Thyroid gland (tissue), 4 donors: ENCODE results near the gene CLRN2. TPM values are rescaled to one million over a fixed set of nuclear protein-coding genes. Genes with fewer than 3 reads are reported as not detected.
"Not testable (repeated sequence)": the region's sequence is repeated elsewhere in the genome, so short reads cannot be mapped to it uniquely, and the experiment has no call there.

Source experiments
- DNase-seq, 2 donors: peaks; one replicate each; pipeline ENCODE4 v3.0.0-alpha.2; 2019
- H3K27ac ChIP-seq, 3 donors: fragments of 200-600 bp; sonication (generic); 1 replicate in 2 of 3; 2 replicates in 1 of 3; pipeline ENCODE4 v1.5.1; 2016 to 2019; ENCODE audit warnings: mild to moderate bottlenecking in 1 of 3, moderate library complexity in 1 of 3
- H3K27me3 ChIP-seq: fragments of 200-600 bp; sonication (generic); one replicate; pipeline ENCODE4 v1.5.1; 2019
- H3K36me3 ChIP-seq, 2 donors: fragments of 200-600 bp; sonication (generic); one replicate each; pipeline ENCODE4 v1.5.1; 2016 to 2019
- H3K4me1 ChIP-seq, 2 donors: fragments of 200-600 bp; sonication (generic); one replicate each; pipeline ENCODE4 v1.5.1; 2017 to 2019
- H3K4me3 ChIP-seq, 3 donors: fragments of 200-600 bp; sonication (generic); replicated peaks in 1 of 3; 1 replicate in 2 of 3; 2 replicates in 1 of 3; pipeline ENCODE4 v1.5.1; 2016; ENCODE audit warnings: mild to moderate bottlenecking in 1 of 3
- H3K9me3 ChIP-seq: fragments of 200-600 bp; sonication (generic); one replicate; pipeline ENCODE4 v1.5.1; 2017
- POLR2A ChIP-seq, 2 donors: fragments of 450-650 bp; IDR thresholded peaks; one replicate each; pipeline ENCODE4 v1.6.1; 2017; ENCODE audit warnings: antibody characterized with exemption in 2 of 2, mild to moderate bottlenecking in 2 of 2, moderate library complexity in 1 of 2
- WGBS, 2 donors: methylation state at CpG; one replicate each; pipeline ENCODE4 v1.1.5; 2017; 5-methylcytosine and 5-hydroxymethylcytosine counted together
- intact Hi-C: fragments of 100-400 bp; cut with DNase I; formaldehyde crosslinking; loops from one replicate; pipeline ENCODE4 v1.15.1; 2023
- total RNA-seq, 4 donors: library from RNA; depleted of rRNA; stranded (reverse); fragments of >200 nt; gene quantifications; one replicate each; pipeline ENCODE4 v1.2.3, GENCODE V29; 2016
- TF ChIP-seq, protein P1 (sequence below), 6 experiments: fragments of 200-600 bp in 3 of 6; fragments of 450-650 bp in 3 of 6; sonication (generic) in 3 of 6; IDR thresholded peaks; one replicate each; pipeline ENCODE4 v1.5.1; 2016 to 2019; ENCODE audit warnings: antibody characterized with exemption in 6 of 6, mild to moderate bottlenecking in 2 of 6, inconsistent platforms in 1 of 6, moderate library complexity in 1 of 6

Gene CLRN2
- total RNA-seq, 4 donors from 2014 or later, result not detected

DNA sequence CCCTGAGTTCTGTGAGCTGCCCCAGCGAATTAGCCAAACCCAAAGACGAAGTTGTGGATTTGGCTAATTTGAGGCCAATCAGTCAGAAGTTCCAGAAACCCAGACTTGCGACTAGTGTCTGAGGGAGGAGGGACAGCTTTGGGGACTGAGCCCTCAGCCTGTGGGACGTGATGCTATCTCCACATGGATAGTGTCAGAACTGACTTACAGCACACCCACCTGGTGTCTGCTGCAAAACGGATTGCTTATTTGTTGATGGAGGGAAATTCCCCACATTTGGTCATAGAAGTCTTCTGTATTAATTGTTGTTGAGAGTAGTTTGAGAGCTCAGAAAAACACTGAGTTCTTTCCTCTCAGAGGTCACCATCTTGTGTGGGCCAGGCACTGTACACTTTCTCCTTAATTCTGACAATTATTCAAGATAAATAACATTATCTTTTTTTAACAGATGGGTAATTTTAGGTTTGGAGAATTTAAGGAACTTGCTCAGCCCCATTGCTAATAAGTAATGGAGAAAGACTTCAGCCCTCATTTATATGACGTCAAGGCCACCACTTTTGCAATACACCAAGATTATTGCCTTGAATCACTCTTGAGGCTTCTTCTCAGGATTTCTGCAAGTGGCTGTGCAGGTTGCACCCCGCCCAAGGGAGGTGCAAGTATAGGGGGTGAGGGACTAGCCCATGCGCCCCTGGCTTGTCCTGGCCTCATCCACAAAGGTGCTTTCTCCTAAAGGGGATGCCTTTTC is 16.7 kb downstream of the CLRN2 start:
- Histone ChIP-seq H3K4me3 (no peak overlapping the region), H3K27me3 (no peaks in the 10 kb centered on the region), H3K36me3 (no peaks in the 10 kb centered on the region), H3K27ac (no peak overlapping the region), H3K4me1 (no peaks in the 10 kb centered on the region), H3K9me3 (no peaks in the 10 kb centered on the region)
- intact Hi-C loops, result no loop called here
- no peak for TF ChIP-seq POLR2A (IDR thresholded peaks at IDR 0.05)
- TF ChIP-seq, protein P1, sequence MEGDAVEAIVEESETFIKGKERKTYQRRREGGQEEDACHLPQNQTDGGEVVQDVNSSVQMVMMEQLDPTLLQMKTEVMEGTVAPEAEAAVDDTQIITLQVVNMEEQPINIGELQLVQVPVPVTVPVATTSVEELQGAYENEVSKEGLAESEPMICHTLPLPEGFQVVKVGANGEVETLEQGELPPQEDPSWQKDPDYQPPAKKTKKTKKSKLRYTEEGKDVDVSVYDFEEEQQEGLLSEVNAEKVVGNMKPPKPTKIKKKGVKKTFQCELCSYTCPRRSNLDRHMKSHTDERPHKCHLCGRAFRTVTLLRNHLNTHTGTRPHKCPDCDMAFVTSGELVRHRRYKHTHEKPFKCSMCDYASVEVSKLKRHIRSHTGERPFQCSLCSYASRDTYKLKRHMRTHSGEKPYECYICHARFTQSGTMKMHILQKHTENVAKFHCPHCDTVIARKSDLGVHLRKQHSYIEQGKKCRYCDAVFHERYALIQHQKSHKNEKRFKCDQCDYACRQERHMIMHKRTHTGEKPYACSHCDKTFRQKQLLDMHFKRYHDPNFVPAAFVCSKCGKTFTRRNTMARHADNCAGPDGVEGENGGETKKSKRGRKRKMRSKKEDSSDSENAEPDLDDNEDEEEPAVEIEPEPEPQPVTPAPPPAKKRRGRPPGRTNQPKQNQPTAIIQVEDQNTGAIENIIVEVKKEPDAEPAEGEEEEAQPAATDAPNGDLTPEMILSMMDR (IDR thresholded peaks at IDR 0.05), result no peak
- 77 to 82% methylated on average over 8 of the region's 8 CpGs for WGBS, 2 donors
- DNase-seq, result no peak

DNA sequence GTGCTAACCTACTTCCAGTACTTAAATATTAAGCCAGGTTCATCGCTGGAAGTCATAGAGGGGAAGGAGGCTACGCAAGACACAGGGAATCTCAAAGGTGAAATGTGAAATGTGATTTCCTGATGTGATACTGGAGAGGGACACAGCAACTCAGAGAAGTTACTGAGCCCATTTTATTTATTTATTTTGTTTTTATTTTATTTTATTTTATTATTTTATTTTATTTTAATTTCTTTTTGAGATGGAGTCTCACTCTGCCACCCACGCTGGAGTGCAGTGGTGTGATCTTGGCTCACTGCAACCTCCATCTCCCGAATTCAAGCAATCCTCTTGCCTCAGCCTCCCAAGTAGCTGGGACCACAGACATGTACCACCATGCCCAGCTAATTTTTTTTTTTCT is 19.7 kb downstream of the CLRN2 start:
- Histone ChIP-seq H3K9me3 (no peaks in the 10 kb centered on the region), H3K27ac (no peak overlapping the region), H3K36me3 (no peaks in the 10 kb centered on the region), H3K4me3 (no peak overlapping the region), H3K27me3 (no peaks in the 10 kb centered on the region), H3K4me1 (no peaks in the 10 kb centered on the region)
- 92 to 97% methylated on average over 4 of the region's 4 CpGs for WGBS, 2 donors
- intact Hi-C loops, result no loop called here
- DNase-seq, result no peak
- TF ChIP-seq, protein P1 (IDR thresholded peaks at IDR 0.05), result no peak
- no peak for TF ChIP-seq POLR2A (IDR thresholded peaks at IDR 0.05)

DNA sequence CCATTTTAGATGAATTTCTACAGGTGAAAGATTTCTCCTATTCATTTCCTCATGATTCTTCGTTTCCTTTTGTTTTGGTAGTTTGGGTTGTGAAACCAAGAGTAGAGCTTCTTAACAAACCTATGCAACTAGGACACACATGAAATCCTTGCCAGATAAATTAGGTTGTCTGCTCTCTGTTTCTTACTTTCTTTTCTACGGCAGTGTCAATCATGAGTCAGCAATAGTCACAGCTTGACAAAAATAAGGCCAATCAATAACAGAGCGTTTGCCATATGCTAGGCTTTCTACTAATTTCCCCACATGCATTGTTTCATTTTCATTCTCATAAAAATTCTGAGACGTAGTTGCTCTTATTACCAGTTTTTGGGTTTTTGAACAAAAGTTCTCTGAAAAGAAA is 20.3 kb downstream of the CLRN2 start:
- intact Hi-C loops, result no loop called here

DNA sequence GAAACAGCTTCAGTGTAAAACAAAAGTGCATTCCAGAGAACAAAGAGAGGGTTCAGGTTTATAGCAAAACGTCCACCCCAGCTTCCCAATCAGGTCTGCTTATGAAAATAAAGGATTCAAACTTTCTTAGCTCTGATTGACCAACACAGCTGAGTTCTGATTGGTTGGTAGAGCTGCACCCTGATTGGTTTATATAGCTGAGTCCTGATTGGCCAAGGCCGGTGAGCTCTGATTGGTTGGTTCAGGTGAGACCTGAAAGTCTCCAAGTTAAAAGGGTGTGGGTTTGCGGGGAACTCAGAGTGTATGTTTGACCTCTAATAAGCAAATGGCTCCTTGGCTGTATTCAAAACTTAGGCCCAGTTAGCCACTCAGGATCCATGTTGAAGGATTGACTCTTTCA is 20.9 kb downstream of the CLRN2 start:
- no peaks in the 10 kb centered on the region for H3K36me3 ChIP-seq
- H3K27me3 ChIP-seq, result no peaks in the 10 kb centered on the region
- no peaks in the 10 kb centered on the region for H3K9me3 ChIP-seq
- H3K4me1 ChIP-seq, result no peaks in the 10 kb centered on the region
- 81% methylated on average over 3 of the region's 3 CpGs for WGBS, 2 donors
- no peak for DNase-seq
- H3K27ac ChIP-seq, result no peak overlapping the region
- no peak overlapping the region for H3K4me3 ChIP-seq
- TF ChIP-seq, protein P1 (IDR thresholded peaks at IDR 0.05), result no peak
- TF ChIP-seq POLR2A (IDR thresholded peaks at IDR 0.05), result no peak
- intact Hi-C loops, result no loop called here

More for the DNA sequence above, 20.3 kb downstream of the CLRN2 start:
- no peak for TF ChIP-seq POLR2A (IDR thresholded peaks at IDR 0.05)
- TF ChIP-seq, protein P1 (IDR thresholded peaks at IDR 0.05), result no peak
- Histone ChIP-seq H3K27me3 (no peaks in the 10 kb centered on the region), H3K4me3 (no peak overlapping the region), H3K4me1 (no peaks in the 10 kb centered on the region), H3K27ac (no peak overlapping the region), H3K9me3 (no peaks in the 10 kb centered on the region), H3K36me3 (no peaks in the 10 kb centered on the region)
- DNase-seq, result no peak
- WGBS, 2 donors, result 89 to 93% methylated on average over 4 of the region's 4 CpGs

DNA sequence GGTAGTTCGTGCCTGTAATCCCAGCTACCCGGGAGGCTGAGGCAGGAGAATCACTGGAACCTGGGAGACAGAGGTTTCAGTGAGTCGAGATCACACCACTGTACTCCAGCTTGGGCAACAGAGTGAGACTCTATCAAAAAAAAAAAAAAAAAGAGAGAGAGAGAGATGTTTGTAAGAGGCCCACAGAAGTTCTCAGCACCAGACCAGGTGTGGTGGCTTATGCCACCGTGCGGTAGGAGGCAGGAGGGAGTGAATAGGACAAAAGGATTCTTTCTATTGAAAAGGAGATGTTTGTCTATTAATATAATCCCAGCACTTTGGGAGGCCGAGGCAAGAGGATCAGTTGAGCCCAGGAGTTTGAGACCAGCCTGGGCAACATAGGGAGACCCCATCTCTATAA is 22.1 kb downstream of the CLRN2 start:
- H3K27ac ChIP-seq, H3K27me3 ChIP-seq, H3K36me3 ChIP-seq, DNase-seq, H3K4me3 ChIP-seq, intact Hi-C loops, H3K9me3 ChIP-seq, H3K4me1 ChIP-seq: not testable (repeated sequence)
- WGBS, 2 donors, result 84 to 91% methylated on average over 6 of the region's 6 CpGs
